SK-N-SH (cell line): ENCODE data around the gene MAN1A1.

Experiments
- CTCF ChIP-seq: fragments of 200-600 bp; sonication (generic); IDR thresholded peaks from 2 replicates; pipeline ENCODE4 v1.6.1; 2017; ENCODE audit warnings: antibody characterized with exemption, mild to moderate bottlenecking, moderate library complexity
- EP300 ChIP-seq, 2 experiments: IDR thresholded peaks; 2 replicates each; pipeline versions ENCODE4 v1.4.0 to v1.6.1; 2012; ENCODE audit warnings: borderline replicate concordance in 1 of 2, low read depth in 1 of 2, low read length in 1 of 2
- POLR2AphosphoS5 ChIP-seq: IDR thresholded peaks from 2 replicates; pipeline ENCODE4 v1.6.1; 2012; ENCODE audit warnings: low read depth, low read length
- RAD21 ChIP-seq: IDR thresholded peaks from 2 replicates; pipeline ENCODE4 v1.6.1; 2012; ENCODE audit warnings: mild to moderate bottlenecking, low read length
- YY1 ChIP-seq: IDR thresholded peaks from 2 replicates; pipeline ENCODE4 v1.4.0; 2012; ENCODE audit warnings: low read depth, mild to moderate bottlenecking
- TF ChIP-seq, protein P1 (sequence below): fragments of 150-350 bp; IDR thresholded peaks from 2 replicates; pipeline ENCODE4 v1.6.1; 2017; ENCODE audit warnings: antibody characterized with exemption, low read length, low read depth, borderline replicate concordance

- TF ChIP-seq POLR2AphosphoS5: no peak
- TF ChIP-seq, protein P1, sequence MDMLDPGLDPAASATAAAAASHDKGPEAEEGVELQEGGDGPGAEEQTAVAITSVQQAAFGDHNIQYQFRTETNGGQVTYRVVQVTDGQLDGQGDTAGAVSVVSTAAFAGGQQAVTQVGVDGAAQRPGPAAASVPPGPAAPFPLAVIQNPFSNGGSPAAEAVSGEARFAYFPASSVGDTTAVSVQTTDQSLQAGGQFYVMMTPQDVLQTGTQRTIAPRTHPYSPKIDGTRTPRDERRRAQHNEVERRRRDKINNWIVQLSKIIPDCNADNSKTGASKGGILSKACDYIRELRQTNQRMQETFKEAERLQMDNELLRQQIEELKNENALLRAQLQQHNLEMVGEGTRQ: no peak
- TF ChIP-seq CTCF: no peak
- TF ChIP-seq EP300 (IDR thresholded peaks at IDR 0.05; ENCODE audit: borderline replicate concordance in 1 of 2, low read depth in 1 of 2, low read length in 1 of 2): no peak
- TF ChIP-seq RAD21: no peak
- TF ChIP-seq YY1: no peak
Observed at GRCh38 chr6:119385994-119386393, 36.4 kb upstream of the MAN1A1 start.
